HG03439 (cell line): ENCODE data around the gene RBM18.
A peak's percentile ranks its signal among the peaks of the same experiment; 100 is the strongest.

Experiments
- ATAC-seq: cut with Tn5 transposase; IDR thresholded peaks from one replicate; pipeline ENCODE4 v1.9.1; 2021; ENCODE audit warnings: mild to moderate bottlenecking, moderate library complexity; ENCODE audit not compliant: unreplicated experiment

The RBM18 gene

GRCh38 chr9:122264360-122265148 is at the start of gene RBM18, which contains the start of gene MRRF:
RBM18 (minus strand) TSS chr9:122264840; CDS start chr9:122261492, 3,348 bp downstream.
MRRF (plus strand) TSS chr9:122264882; CDS start chr9:122270892, 6,010 bp downstream.
- peak; percentile 83 for ATAC-seq

DNA sequence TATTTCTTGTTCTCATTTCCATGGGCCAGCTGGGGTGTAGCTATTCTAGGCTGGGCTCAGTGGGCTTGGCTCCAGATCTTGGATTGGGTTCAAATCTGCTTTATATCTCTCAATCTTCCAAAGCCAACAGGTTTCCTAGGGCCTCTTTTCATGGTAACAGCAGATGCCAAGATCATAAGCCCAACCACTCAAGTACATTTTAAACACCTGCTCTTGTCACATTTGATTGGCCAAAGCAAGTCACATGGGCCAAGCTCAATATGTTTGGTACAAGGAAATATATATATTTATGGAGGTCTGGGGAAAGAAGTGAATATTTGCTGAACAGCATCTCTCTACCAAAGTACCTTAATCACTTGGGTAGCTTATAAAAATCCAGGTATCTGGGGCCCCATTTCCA is 49.5 kb upstream of the RBM18 start:
- no peak for ATAC-seq

GRCh38 chr9:122309861-122310260 is 45.2 kb upstream of the RBM18 start:
- ATAC-seq = no peak

DNA sequence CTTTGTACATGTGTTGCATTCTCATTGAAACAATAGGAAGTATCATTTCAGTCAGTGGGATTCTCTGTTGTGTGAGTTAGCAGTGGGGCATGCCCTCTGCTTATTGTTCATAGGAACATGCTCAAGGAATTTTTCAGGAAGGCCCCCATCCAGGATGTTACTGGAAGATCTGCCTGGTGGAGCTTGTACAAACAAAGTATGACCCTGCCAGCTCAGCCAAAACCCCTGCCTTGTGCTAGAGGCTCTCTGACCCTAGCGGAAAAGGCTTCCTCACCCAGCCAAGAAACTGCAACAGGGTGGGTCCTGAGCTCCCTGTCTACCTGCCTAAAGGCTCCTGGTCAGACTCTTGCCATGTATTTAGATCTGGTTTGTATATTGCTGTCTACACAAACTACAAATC is 43.3 kb upstream of the RBM18 start:
- no peak for ATAC-seq

DNA sequence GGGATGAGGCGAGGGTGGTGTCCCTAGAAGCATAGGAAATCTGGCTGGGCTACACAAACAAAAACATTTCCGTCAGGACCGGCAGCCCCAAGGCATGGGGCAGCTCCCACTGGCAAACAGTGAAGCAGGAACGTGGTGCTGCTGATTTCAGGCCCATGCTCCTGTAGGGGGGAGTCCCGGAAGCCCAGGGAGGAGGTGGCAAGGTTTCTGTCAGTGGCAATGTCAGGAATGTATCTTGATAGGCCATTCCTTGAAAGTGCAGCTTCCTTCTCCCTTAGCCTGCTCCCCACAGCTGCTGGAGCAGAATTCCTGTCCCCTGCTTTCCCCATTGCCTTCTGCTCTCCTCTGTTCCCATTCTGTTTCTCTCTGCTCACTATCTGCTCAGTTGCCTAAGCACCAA is 42.4 kb upstream of the RBM18 start:
- ATAC-seq = no peak

- no peak for ATAC-seq
These were observed 37.8 kb upstream of the RBM18 start for GRCh38 chr9:122302237-122303093.

DNA sequence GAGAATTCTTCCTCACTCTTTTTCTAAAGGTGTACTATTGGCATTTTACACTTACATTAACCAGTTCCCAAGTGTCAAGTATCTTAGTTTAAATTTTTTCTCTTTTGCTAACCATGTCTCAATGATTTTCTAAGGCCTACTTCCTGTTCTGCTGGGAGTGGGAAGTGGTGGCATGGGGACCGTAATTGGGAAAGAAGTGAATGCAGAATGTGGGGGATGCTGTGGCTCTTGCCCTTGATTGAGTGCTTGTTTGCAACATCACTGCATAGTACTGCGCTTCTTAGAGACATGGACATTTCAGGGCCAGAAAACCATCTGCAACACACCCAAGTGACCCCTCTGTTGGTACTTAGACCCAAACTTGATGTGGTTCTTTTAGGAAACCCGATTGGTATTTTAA is 32.9 kb upstream of the RBM18 start:
- ATAC-seq = no peak

DNA sequence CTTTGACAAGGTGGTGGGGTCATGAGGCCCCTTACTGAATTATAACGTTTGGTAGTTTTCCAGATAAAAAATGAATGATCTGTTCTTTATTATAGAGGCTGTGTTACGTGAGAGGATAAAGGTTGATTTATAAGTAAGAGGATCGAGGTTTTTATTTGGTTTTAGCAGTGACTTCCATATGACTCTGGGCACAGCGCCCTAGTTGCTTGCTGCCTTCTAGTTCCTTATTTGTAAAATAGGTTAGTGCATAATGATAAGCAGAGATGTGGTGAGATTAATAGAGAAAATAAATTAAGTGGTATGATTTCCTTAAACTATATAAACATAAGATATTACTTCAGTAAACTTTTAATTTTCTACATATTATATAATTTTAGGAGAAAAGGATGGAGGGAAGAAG is 29.9 kb upstream of the RBM18 start:
- no peak for ATAC-seq

- ATAC-seq = no peak
These were observed 26.8 kb upstream of the RBM18 start for GRCh38 chr9:122291458-122291857.

DNA sequence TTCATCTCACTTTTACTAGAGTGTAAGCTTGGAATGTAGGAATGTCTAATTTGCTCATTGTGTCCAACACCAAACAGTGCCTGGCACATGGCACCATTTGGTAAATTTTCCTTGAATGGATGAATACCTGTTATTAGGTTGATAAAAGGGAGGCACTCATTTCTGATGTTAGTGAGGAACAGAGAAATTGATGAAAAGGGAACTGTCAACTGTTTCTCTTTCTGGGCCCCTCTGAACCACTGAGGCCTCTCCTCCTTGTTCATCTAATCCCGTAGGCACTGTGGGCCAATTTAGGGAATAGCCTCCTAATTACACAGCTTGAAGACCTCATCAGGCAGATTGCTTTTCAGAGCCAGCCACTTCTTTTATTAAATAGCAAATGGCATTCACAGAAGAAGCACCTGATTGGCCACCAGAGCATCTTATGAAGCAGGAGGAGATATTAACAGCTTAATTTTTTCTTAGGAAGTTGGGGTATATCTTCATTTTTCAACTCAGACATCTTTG is 22.6 kb upstream of the RBM18 start:
- ATAC-seq = no peak

GRCh38 chr9:122286764-122287163 is 22.1 kb upstream of the RBM18 start:
- ATAC-seq = no peak

DNA sequence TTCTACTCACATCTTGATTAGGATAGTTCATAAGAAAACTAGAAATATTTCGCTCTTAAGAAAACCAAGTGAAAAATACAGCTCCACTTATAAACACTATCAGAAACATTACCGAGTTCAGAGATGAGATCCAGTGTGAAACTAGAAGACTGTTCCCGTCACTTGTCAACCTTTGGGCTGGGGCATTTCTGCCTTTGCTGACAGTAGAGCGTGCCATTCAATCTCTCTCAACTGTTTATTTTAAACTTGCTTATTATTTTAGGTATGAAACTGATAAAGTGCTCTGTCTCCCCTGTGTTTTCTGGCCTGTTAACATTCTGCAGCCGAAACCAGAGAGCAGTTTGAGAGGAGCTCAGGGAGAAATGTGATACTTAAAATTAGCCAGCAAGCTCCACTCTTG is 16.7 kb upstream of the RBM18 start:
- ATAC-seq = no peak

DNA sequence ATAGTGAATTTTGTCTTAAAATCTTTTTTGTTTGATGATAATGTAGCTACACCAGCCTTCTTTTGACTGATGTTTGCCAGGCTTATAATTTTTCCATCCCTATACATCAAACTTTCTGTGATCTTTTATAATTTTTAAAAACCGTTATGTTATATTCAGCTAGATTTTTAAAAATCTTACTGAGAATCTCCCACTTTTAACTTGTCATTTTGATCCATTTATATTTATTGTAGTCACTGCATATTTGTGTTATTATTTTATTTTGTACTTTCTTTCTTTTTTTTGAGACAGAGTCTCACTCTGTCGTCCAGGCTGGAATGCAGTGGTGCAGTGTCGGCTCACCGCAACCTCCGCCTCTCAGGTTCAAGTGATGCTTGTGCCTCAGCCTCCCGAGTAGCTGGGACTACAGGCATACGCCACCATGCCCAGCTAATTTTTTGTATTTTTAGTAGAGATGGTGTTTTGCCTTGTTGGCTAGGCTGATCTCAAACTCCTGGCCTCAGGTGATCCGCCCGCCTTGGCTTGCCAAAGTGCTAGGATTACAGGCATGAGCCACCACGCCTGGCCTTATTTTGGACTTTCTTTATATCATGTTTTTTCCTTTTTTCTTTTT is 12.8 kb upstream of the RBM18 start:
- no peak for ATAC-seq

- ATAC-seq = no peak
These were observed 11.5 kb upstream of the RBM18 start for GRCh38 chr9:122276096-122276495.

DNA sequence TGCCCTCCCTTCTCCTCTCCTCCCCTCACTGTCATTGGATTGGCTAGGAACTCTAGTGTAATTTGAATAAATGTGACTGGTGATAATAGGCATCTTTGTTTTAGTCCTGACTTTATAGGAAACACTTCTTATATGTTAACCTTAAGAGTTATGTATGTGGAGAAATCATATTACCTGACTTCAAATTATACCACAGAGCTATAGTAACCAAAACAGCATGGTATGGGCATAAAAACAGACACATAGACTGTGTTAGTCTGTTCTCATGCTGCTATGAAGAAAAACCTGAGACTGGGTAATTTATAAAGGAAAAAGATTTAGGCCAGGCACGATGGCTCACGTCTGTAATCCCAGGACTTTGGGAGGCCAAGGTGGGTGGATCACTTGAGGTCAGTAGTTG is 9.4 kb upstream of the RBM18 start:
- no peak for ATAC-seq

GRCh38 chr9:122268041-122268814 is 3.6 kb upstream of the RBM18 start:
- no peak for ATAC-seq

DNA sequence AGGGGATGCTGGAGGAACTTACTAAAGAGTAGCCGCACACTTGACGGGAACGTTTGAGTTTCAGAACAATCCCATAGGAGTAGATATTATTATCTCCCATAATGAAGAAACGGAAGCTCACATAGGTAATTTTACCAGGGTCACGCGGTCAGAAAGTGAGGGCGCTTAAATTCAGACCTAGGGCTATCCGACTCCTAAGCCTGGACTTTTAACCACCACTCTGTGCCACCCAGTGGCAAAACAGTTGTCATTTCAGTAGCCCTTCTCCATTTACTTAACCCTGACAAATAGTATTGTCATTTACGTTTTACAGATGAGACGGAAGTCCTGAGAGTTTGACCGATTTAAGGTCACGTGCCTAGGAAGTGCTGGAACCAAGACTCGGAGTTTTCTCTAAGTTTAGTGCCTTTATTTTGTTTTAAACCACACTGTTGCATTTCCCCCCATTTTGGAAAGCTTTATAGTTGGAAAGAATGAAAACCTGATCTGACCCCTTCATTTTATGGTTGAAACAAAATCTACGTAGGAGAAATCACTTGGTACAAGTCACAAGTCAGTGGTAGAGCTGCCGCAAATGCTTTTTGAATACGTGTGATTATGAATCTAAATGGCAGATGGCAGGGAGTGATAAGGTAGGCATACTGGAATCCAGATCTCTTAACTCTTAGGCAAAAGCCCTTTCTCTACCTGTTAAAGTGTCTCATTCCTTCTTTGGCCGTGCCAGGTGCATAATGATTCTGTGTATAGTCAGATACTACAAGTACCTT is 692 bp upstream of the RBM18 start:
- ATAC-seq = peak; percentile 31

GRCh38 chr9:122263699-122264349 is 816 bp downstream of the RBM18 start:
- ATAC-seq = no peak

DNA sequence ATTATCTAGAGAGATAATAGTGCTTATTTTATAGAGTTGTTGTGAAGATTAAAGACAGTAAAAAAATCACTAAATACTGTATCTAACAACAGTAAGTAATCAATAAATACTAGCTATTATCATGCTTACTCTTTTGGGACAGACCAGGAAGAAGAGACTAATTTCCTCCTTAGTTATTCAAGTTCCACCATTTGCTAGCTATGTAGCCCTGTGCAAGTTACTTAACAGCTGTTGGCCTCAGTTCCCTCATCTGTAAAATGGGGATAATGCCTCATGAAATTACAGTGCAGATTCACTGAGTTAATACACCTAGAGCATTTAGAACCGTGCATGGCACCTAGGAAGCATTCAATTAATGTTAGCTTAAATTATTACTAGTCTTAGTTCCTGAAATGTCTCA is 2.6 kb downstream of the RBM18 start:
- no peak for ATAC-seq
